Keratinocyte (primary cell): Measurements from ENCODE around the gene SPG11. TPM values are rescaled to one million over a fixed set of nuclear protein-coding genes. Genes with fewer than 3 reads are reported as not detected.
"Not testable (repeated sequence)": the region's sequence is repeated elsewhere in the genome, so short reads cannot be mapped to it uniquely, and the experiment has no call there.

Experiments
- DNase-seq: peaks from one replicate; pipeline ENCODE4 v3.0.0-alpha.2; 2011; ENCODE audit warnings: low read depth, missing footprints, low spot score
- FAIRE-seq: peaks from 2 replicates; lab custom pipeline; 2011; peaks lifted over from hg19 to GRCh38; lab: Jason Lieb, UNC
- H2AFZ ChIP-seq: 2 replicates; pipeline ENCODE4 v1.6.0; 2012; ENCODE audit warnings: low read length, control low read depth, inconsistent platforms; ENCODE audit not compliant: control insufficient read depth
- H3K27ac ChIP-seq: 2 replicates; pipeline ENCODE4 v1.5.1; 2011; ENCODE audit warnings: low read length; ENCODE audit not compliant: control insufficient read depth, insufficient read depth
- H3K27me3 ChIP-seq: 3 replicates; pipeline ENCODE4 v1.6.0; 2011; ENCODE audit warnings: low read length; ENCODE audit not compliant: control insufficient read depth, insufficient read depth; ENCODE audit errors: extremely low read depth
- H3K36me3 ChIP-seq, 2 experiments: 2 replicates in 1 of 2; 3 replicates in 1 of 2; pipeline ENCODE4 v1.5.1; 2011; ENCODE audit warnings: low read length in 2 of 2, mild to moderate bottlenecking in 1 of 2; ENCODE audit not compliant: control insufficient read depth in 2 of 2, insufficient read depth in 2 of 2; ENCODE audit errors: extremely low read depth in 1 of 2
- H3K4me1 ChIP-seq: 3 replicates; pipeline ENCODE4 v1.5.1; 2011; ENCODE audit warnings: low read length; ENCODE audit not compliant: control insufficient read depth, insufficient read depth; ENCODE audit errors: extremely low read depth
- H3K4me2 ChIP-seq: 3 replicates; pipeline ENCODE4 v1.6.0; 2011; ENCODE audit warnings: low read depth, low read length; ENCODE audit not compliant: control insufficient read depth, insufficient read depth; ENCODE audit errors: extremely low read depth
- H3K4me3 ChIP-seq, 3 experiments: fragments of 200-600 bp in 1 of 3; sonication (generic) in 1 of 3; 2 replicates in 2 of 3; 3 replicates in 1 of 3; pipeline ENCODE4 v1.5.1; 2011 to 2016; ENCODE audit warnings: low read length in 3 of 3, mild to moderate bottlenecking in 3 of 3, control low read depth in 2 of 3, inconsistent platforms in 1 of 3, low read depth in 1 of 3, mixed read lengths in 1 of 3, mixed run types in 1 of 3, moderate library complexity in 1 of 3; ENCODE audit not compliant: control insufficient read depth in 2 of 3, insufficient read depth in 2 of 3; ENCODE audit errors: extremely low read depth in 1 of 3
- H3K79me2 ChIP-seq: 2 replicates; pipeline ENCODE4 v1.6.0; 2012; ENCODE audit warnings: low read length; ENCODE audit not compliant: control insufficient read depth, insufficient read depth
- H3K9ac ChIP-seq: 3 replicates; pipeline ENCODE4 v1.6.0; 2011; ENCODE audit warnings: low read length; ENCODE audit not compliant: control insufficient read depth, insufficient read depth; ENCODE audit errors: extremely low read depth
- H3K9me1 ChIP-seq: 3 replicates; pipeline ENCODE4 v1.6.0; 2011; ENCODE audit warnings: low read length; ENCODE audit not compliant: control insufficient read depth, insufficient read depth; ENCODE audit errors: extremely low read depth
- H3K9me3 ChIP-seq: 2 replicates; pipeline ENCODE4 v1.5.1; 2012; ENCODE audit warnings: low read depth, low read length; ENCODE audit not compliant: control insufficient read depth
- H4K20me1 ChIP-seq: 3 replicates; pipeline ENCODE4 v1.6.0; 2011; ENCODE audit warnings: low read length; ENCODE audit not compliant: control insufficient read depth, insufficient read depth; ENCODE audit errors: extremely low read depth
- CTCF ChIP-seq, 3 experiments: IDR thresholded peaks in 1 of 3; conservative IDR thresholded peaks in 1 of 3; optimal IDR thresholded peaks in 1 of 3; 2 replicates in 2 of 3; 3 replicates in 1 of 3; pipeline versions ENCODE3 to v1.5.1; 2011; ENCODE audit warnings: low read length in 3 of 3, mild to moderate bottlenecking in 3 of 3, moderate library complexity in 2 of 3, control low read depth in 1 of 3, inconsistent platforms in 1 of 3; ENCODE audit not compliant: insufficient read depth in 2 of 3; ENCODE audit errors: extremely low read depth in 1 of 3
- EZH2 ChIP-seq: IDR thresholded peaks from one replicate; pipeline ENCODE4 v1.6.1; 2012; ENCODE audit warnings: inconsistent platforms, mild to moderate bottlenecking, low read length, moderate library complexity
- dilution Hi-C: fragments of 300-500 bp; cut with MboI; formaldehyde crosslinking; loops from one replicate; pipeline ENCODE4 v1.7.0; 2020; ENCODE audit warnings: low sequenced_read_pairs; ENCODE audit not compliant: extremely low pct_ligation_motif_present
- polyA plus RNA-seq, 5 experiments: library from polyadenylated mRNA; depleted of rRNA in 3 of 5; stranded (reverse) in 3 of 5; stranded (forward) in 1 of 5; unstranded in 1 of 5; fragments of >200 nt; gene quantifications; 1 replicate in 1 of 5; 2 replicates in 3 of 5; 3 replicates in 1 of 5; pipeline versions ENCODE4 v1.2.1 to v1.2.3, GENCODE V29; 2011 to 2012; ENCODE audit warnings: missing spikeins in 2 of 5, low read depth in 1 of 5, low replicate concordance in 1 of 5

Gene SPG11
- polyA plus RNA-seq, 1 donor (not counting 4 experiments of a cell fraction or from before 2014, with no cell fraction given) = 41.5 TPM

GRCh38 chr15:44545913-44546802 is 117.3 kb downstream of the SPG11 start:
- H4K20me1 ChIP-seq = peaks cover 10% of the 10 kb centered on the region
- peaks cover 97% of the 10 kb centered on the region for H3K79me2 ChIP-seq
- no peak overlapping the region for H2AFZ ChIP-seq
- no peaks in the 10 kb centered on the region for H3K9me3 ChIP-seq
- H3K9ac ChIP-seq = no peak overlapping the region
- no peaks in the 10 kb centered on the region for H3K9me1 ChIP-seq
- no peaks in the 10 kb centered on the region for H3K27me3 ChIP-seq
- H3K4me3 ChIP-seq = no peak overlapping the region
- dilution Hi-C loops = no loop called here
- H3K27ac ChIP-seq = no peak overlapping the region
- H3K36me3 ChIP-seq = peaks cover 1 to 10% of the 10 kb centered on the region in 2 experiments
- DNase-seq = no peak
- no peak overlapping the region for H3K4me2 ChIP-seq
- no peak for FAIRE-seq
- H3K4me1 ChIP-seq = peaks cover 13% of the 10 kb centered on the region
- TF ChIP-seq EZH2 (no peak), CTCF (optimal IDR thresholded peaks at IDR 0.05 in 1 of 3, IDR thresholded peaks at IDR 0.05 in 1 of 3, conservative IDR thresholded peaks at IDR 0.05 in 1 of 3; ENCODE audit: extremely low read depth in 1 of 3, insufficient read depth in 2 of 3, low read length in 3 of 3) (peak in 2 of 3 experiments; percentile 29)

- DNase-seq, H3K27ac ChIP-seq, dilution Hi-C loops, H3K9me1 ChIP-seq, H3K4me2 ChIP-seq, H2AFZ ChIP-seq, H3K9ac ChIP-seq, H3K27me3 ChIP-seq, H3K9me3 ChIP-seq, H3K4me3 ChIP-seq, FAIRE-seq: not testable (repeated sequence)
- Histone ChIP-seq H4K20me1 (peaks cover 17% of the 10 kb centered on the region), H3K36me3 (peaks cover 0 to 19% of the 10 kb centered on the region in 2 experiments), H3K79me2 (peaks cover 95% of the 10 kb centered on the region), H3K4me1 (peaks cover 22% of the 10 kb centered on the region)
Observed at GRCh38 chr15:44544745-44545144, 118.7 kb downstream of the SPG11 start.
